Fibroblast of the aortic adventitia (primary cell): ENCODE data around the gene CLDN4. TPM values are rescaled to one million over a fixed set of nuclear protein-coding genes. Genes with fewer than 3 reads are reported as not detected.

Experiments
- DNase-seq: peaks from one replicate; pipeline ENCODE4 v3.0.0-alpha.2; 2010; ENCODE audit warnings: low read depth
- H3K4me3 ChIP-seq: 2 replicates; pipeline ENCODE4 v1.5.1; 2011; ENCODE audit warnings: low read depth, mild to moderate bottlenecking, control low read depth, low read length, moderate library complexity
- total RNA-seq: library from RNA; depleted of rRNA; stranded (reverse); fragments of >200 nt; gene quantifications from 2 replicates; pipeline ENCODE4 v1.2.3, GENCODE V29; 2012; ENCODE audit warnings: low replicate concordance
- TF ChIP-seq, protein P1 (sequence below): IDR thresholded peaks from 2 replicates; pipeline ENCODE4 v1.5.1; 2011; ENCODE audit warnings: mild to moderate bottlenecking, low read length, control low read depth, inconsistent platforms; ENCODE audit not compliant: insufficient read depth

The CLDN4 gene
- total RNA-seq, 1 donor: 0.54 TPM

DNA sequence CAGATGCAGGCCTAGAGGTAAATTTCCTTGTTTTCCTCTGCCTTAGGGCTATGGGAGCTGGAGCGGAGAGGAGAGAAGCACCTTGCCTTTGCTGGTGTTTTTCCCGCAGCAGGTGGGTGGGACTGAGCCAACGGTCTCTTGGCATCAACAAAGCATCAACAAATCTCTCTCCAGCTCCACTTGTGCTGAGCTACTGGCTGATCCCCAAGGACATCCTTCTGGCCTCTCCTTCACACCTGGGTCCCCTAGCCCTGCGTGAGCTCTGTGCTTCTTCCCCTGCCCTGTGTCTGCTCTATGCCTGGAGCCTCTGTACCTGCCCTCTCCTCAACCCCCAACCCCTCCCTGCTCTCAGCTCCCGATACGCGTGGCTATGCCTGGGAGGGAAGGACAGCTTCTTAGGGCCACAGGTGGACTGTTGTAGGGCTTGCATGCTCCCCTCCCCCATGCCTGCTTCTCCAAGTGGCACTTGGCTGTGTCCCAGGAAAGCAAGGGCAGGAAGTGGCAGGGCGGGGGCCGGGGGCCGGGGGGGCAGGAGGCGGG, 3.2 kb upstream of the CLDN4 start:
- DNase-seq: no peak

DNA sequence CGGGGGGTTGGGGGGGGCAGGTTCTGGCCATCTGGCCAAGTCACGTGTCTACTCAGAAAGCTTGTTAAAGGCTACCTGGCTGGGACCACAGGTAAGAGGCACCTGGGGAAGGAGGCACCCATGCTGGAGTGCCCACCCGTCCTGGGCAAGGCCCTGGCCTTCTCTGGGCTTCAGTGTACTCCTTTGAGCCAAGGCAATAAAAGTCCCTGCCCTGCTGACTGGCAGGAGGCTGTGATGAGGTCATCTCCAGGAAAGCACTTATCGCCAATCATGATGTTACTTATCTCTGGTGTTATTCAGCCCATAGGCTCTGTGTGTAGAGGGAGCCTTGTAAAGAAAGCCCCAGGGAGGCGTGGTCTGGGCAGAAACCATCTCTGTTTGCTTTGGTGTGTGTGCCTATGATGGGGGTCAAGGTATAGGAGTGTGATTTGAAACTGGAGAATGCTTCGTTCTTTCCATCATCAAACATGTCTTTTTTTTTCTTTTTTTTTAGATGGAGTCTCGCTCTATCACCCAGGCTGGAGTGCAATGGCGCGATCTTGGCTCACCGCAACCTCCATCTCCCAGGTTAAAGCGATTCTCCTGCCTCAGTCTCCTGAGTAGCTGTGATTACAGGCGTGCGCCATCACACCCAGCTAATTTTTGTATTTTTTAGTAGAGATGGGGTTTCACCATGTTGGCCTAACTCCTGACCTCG, 2.5 kb upstream of the CLDN4 start:
- H3K4me3 ChIP-seq: no peak overlapping the region
- TF ChIP-seq, protein P1, sequence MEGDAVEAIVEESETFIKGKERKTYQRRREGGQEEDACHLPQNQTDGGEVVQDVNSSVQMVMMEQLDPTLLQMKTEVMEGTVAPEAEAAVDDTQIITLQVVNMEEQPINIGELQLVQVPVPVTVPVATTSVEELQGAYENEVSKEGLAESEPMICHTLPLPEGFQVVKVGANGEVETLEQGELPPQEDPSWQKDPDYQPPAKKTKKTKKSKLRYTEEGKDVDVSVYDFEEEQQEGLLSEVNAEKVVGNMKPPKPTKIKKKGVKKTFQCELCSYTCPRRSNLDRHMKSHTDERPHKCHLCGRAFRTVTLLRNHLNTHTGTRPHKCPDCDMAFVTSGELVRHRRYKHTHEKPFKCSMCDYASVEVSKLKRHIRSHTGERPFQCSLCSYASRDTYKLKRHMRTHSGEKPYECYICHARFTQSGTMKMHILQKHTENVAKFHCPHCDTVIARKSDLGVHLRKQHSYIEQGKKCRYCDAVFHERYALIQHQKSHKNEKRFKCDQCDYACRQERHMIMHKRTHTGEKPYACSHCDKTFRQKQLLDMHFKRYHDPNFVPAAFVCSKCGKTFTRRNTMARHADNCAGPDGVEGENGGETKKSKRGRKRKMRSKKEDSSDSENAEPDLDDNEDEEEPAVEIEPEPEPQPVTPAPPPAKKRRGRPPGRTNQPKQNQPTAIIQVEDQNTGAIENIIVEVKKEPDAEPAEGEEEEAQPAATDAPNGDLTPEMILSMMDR: no peak

More for the DNA sequence above, 3.2 kb upstream of the CLDN4 start:
- no peak overlapping the region for H3K4me3 ChIP-seq
- TF ChIP-seq, protein P1: no peak

DNA sequence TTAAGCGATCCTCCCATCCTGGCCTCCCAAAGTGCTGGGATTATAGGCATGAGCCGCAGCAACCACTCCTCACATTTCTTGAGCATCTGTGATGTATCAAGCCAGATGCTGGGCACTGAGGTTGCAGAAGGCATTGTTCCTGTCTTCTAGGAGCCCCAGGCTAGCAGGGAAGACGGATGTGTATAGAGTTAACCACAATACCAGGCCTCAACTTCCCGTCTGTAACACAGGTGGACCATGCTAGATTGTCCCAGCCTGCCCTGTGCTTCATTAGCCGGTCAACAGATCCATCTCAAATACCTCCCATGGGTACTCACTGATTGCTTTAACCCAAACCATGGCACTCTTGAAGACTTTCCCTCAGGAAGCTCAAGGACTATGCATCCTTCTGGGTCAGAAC, 1.8 kb upstream of the CLDN4 start:
- no peak for DNase-seq
- TF ChIP-seq, protein P1: no peak
- no peak overlapping the region for H3K4me3 ChIP-seq

More for the DNA sequence above, 2.5 kb upstream of the CLDN4 start:
- peak; percentile 69 for DNase-seq

DNA sequence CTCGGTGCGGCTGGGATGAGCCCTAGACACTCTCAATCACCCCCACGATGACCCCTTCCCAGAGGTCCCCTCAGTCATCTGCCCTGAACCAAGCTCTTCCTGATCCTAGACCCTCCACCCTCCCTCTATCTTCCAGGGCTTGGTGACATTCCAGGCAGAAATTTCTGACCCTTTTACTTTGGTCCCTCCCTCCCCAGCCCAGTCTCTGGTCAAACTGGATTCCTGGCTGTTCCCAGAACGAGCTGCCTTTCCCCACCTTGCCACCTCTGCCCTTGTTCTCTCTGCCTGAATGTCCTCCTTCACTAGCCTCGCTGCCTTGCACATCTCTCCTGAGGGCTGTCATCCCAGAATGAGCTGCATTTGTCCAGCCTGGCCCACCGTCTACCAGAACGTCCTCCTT, 1.3 kb upstream of the CLDN4 start:
- TF ChIP-seq, protein P1: no peak
- no peak for DNase-seq
- no peak overlapping the region for H3K4me3 ChIP-seq

DNA sequence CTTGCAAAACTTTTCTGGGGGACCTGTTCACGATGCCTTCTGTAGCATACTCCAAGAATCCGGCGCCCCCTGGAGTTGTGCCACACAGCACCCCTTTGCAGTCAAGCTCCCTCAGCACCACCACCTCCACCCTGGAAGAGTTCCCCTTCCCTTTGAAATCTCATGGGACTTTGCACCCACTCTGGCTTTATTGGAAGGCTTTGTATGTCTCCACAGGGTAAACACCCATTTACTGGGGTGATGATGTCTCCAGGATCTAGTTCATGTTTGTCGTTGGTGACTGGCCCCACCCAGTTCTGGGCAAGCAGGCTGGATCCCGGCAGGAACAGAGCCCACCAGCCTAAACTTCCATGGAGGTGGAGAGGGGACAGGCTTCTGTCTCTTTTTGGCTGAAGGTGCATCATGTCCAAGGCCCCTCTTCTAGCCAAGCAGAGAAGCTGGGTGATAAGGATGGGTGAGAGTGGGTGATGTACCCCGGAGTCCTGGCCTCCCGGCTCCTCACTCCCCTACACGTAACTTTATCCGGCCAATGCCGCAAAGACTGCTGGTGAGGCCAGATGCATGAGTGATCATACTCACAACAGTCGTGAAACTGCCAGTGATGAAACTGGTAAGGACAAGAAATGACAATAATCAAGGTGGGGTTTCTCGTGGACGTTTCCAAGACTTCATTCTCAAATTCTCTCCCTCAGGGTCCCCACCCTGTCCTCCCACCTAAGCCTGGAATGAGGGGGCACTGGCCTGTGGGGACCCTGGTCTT, 695 bp upstream of the CLDN4 start:
- no peak overlapping the region for H3K4me3 ChIP-seq
- DNase-seq: no peak
- TF ChIP-seq, protein P1: no peak

DNA sequence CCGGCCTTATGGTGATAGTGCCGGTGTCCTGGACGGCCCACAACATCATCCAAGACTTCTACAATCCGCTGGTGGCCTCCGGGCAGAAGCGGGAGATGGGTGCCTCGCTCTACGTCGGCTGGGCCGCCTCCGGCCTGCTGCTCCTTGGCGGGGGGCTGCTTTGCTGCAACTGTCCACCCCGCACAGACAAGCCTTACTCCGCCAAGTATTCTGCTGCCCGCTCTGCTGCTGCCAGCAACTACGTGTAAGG, 713 bp downstream of the CLDN4 start:
- H3K4me3 ChIP-seq: no peak overlapping the region
- TF ChIP-seq, protein P1: no peak
- DNase-seq: no peak
